CD4-positive, alpha-beta T cell treated with Interleukin-2 at 100 ng/mL for 4 hours (primary cell): ENCODE results near the gene NLRP9.
"Not testable (repeated sequence)": the region's sequence is repeated elsewhere in the genome, so short reads cannot be mapped to it uniquely, and the experiment has no call there.

Experiments
- DNase-seq: peaks from one replicate; pipeline ENCODE4 v3.0.0-alpha.2; 2020; ENCODE audit warnings: low spot score

The NLRP9 gene

GRCh38 chr19:55738302-55738701, at the start of gene NLRP9:
TSS of gene NLRP9 (minus strand) at chr19:55738402. CDS start at chr19:55738374, 28 bp downstream.
- no peak for DNase-seq

- no peak for DNase-seq
Measured at GRCh38 chr19:55781112-55781511, 42.9 kb upstream of the NLRP9 start.

GRCh38 chr19:55778331-55778730, 40.1 kb upstream of the NLRP9 start:
- no peak for DNase-seq

GRCh38 chr19:55777528-55777927, 39.3 kb upstream of the NLRP9 start:
- DNase-seq: no peak

- DNase-seq: not testable (repeated sequence)
Measured at GRCh38 chr19:55769632-55770031, 31.4 kb upstream of the NLRP9 start.

- DNase-seq: not testable (repeated sequence)
Measured at GRCh38 chr19:55768818-55769217, 30.6 kb upstream of the NLRP9 start, which contains the start of gene RFPL4AL1. TSS of gene RFPL4AL1 (plus strand) at chr19:55769118. CDS start at chr19:55771805, 2,687 bp downstream.

GRCh38 chr19:55766466-55766865, 28.3 kb upstream of the NLRP9 start:
- no peak for DNase-seq

GRCh38 chr19:55758797-55759196, 20.6 kb upstream of the NLRP9 start, which contains the start of gene RFPL4A:
TSS of gene RFPL4A (plus strand) at chr19:55759097. CDS start at chr19:55761801, 2,704 bp downstream.
- DNase-seq: not testable (repeated sequence)

- DNase-seq: not testable (repeated sequence)
Measured at GRCh38 chr19:55756808-55757207, 18.6 kb upstream of the NLRP9 start.

GRCh38 chr19:55753401-55753800, 15.2 kb upstream of the NLRP9 start:
- DNase-seq: no peak

- no peak for DNase-seq
Measured at GRCh38 chr19:55750715-55751114, 12.5 kb upstream of the NLRP9 start.

GRCh38 chr19:55730378-55730777, 7.8 kb downstream of the NLRP9 start:
- not testable (repeated sequence) for DNase-seq

GRCh38 chr19:55723491-55723890, 14.7 kb downstream of the NLRP9 start:
- DNase-seq: no peak

- no peak for DNase-seq
Measured at GRCh38 chr19:55720801-55721200, 17.4 kb downstream of the NLRP9 start.

GRCh38 chr19:55720214-55720746, 17.9 kb downstream of the NLRP9 start:
- no peak for DNase-seq

GRCh38 chr19:55717879-55718711, 20.1 kb downstream of the NLRP9 start:
- not testable (repeated sequence) for DNase-seq

- DNase-seq: no peak
Measured at GRCh38 chr19:55717251-55717650, 21.0 kb downstream of the NLRP9 start.

GRCh38 chr19:55716531-55716930, 21.7 kb downstream of the NLRP9 start:
- no peak for DNase-seq

GRCh38 chr19:55712804-55713631, 25.2 kb downstream of the NLRP9 start:
- DNase-seq: no peak

- DNase-seq: no peak
Measured at GRCh38 chr19:55711719-55712118, 26.5 kb downstream of the NLRP9 start.

- no peak for DNase-seq
Measured at GRCh38 chr19:55705972-55706371, 32.2 kb downstream of the NLRP9 start.

- DNase-seq: no peak
Measured at GRCh38 chr19:55704494-55705245, 33.5 kb downstream of the NLRP9 start.
